ENCODE results near the gene SLC2A4. TPM values are rescaled to one million over a fixed set of nuclear protein-coding genes. Genes with fewer than 3 reads are reported as not detected.

SLC2A4 gene
- polyA plus RNA-seq (ENCODE audit: insufficient read length in 4 of 4): 1 to 10 TPM; 1.5 to 2.8 (median 1.9) TPM

- DNase-seq (ENCODE audit: low read depth in 4 of 4, low spot score in 3 of 4): peak; percentile 85 to 93 (median 91)
Observed at GRCh38 chr17:7281074-7281952, at the start of gene SLC2A4. Gene SLC2A4, plus strand, starts transcription at chr17:7281718. Its CDS starts 217 bp downstream, at chr17:7281935.

GRCh38 chr17:7232114-7232513 is 49.4 kb upstream of the SLC2A4 start:
- no peak for DNase-seq (ENCODE audit: low read depth in 4 of 4, low spot score in 3 of 4)

GRCh38 chr17:7233701-7234082 is 47.8 kb upstream of the SLC2A4 start:
- no peak for DNase-seq (ENCODE audit: low read depth in 4 of 4, low spot score in 3 of 4)

GRCh38 chr17:7234083-7234951 is 47.2 kb upstream of the SLC2A4 start, which contains the start of gene DVL2:
Gene DVL2, minus strand, starts transcription at chr17:7234517. Its CDS starts 255 bp downstream, at chr17:7234262.
- DNase-seq (ENCODE audit: low read depth in 4 of 4, low spot score in 3 of 4): peak; percentile 82 to 90 (median 90)

GRCh38 chr17:7235693-7236665 is 45.5 kb upstream of the SLC2A4 start:
- DNase-seq (ENCODE audit: low read depth in 4 of 4, low spot score in 3 of 4): no peak

GRCh38 chr17:7236808-7237207 is 44.7 kb upstream of the SLC2A4 start:
- DNase-seq (ENCODE audit: low read depth in 4 of 4, low spot score in 3 of 4): no peak

GRCh38 chr17:7237266-7237760 is 44.2 kb upstream of the SLC2A4 start:
- no peak for DNase-seq (ENCODE audit: low read depth in 4 of 4, low spot score in 3 of 4)

- no peak for DNase-seq (ENCODE audit: low read depth in 4 of 4, low spot score in 3 of 4)
Observed at GRCh38 chr17:7237761-7238419, 43.6 kb upstream of the SLC2A4 start.

GRCh38 chr17:7238420-7239090 is 43.0 kb upstream of the SLC2A4 start:
- DNase-seq (ENCODE audit: low read depth in 4 of 4, low spot score in 3 of 4): no peak

GRCh38 chr17:7239091-7240027 is 42.2 kb upstream of the SLC2A4 start, which contains the start of gene PHF23:
Gene PHF23, minus strand, starts transcription at chr17:7239457. Its CDS starts 178 bp downstream, at chr17:7239279.
- peak; percentile 99 to 100 (median 99) for DNase-seq (ENCODE audit: low read depth in 4 of 4, low spot score in 3 of 4)

- DNase-seq (ENCODE audit: low read depth in 4 of 4, low spot score in 3 of 4): no peak
Observed at GRCh38 chr17:7240375-7240774, 41.1 kb upstream of the SLC2A4 start.

- no peak for DNase-seq (ENCODE audit: low read depth in 4 of 4, low spot score in 3 of 4)
Observed at GRCh38 chr17:7241090-7241733, 40.3 kb upstream of the SLC2A4 start.

GRCh38 chr17:7241783-7242716 is 39.5 kb upstream of the SLC2A4 start, which contains the start of gene GABARAP:
Gene GABARAP, minus strand, starts transcription at chr17:7242449. Its CDS starts 119 bp downstream, at chr17:7242330.
- peak; percentile 92 to 96 (median 94) for DNase-seq (ENCODE audit: low read depth in 4 of 4, low spot score in 3 of 4)

GRCh38 chr17:7242717-7243452 is 38.6 kb upstream of the SLC2A4 start:
- DNase-seq (ENCODE audit: low read depth in 4 of 4, low spot score in 3 of 4): peak; percentile 93 to 97 (median 96)

- no peak for DNase-seq (ENCODE audit: low read depth in 4 of 4, low spot score in 3 of 4)
Observed at GRCh38 chr17:7243453-7243729, 38.1 kb upstream of the SLC2A4 start.

Data from left renal pelvis (tissue), 4 donors.